ENCODE results near the gene CNIH3.
"Not testable (repeated sequence)": the region's sequence is repeated elsewhere in the genome, so short reads cannot be mapped to it uniquely, and the experiment has no call there.

The CNIH3 gene

DNA sequence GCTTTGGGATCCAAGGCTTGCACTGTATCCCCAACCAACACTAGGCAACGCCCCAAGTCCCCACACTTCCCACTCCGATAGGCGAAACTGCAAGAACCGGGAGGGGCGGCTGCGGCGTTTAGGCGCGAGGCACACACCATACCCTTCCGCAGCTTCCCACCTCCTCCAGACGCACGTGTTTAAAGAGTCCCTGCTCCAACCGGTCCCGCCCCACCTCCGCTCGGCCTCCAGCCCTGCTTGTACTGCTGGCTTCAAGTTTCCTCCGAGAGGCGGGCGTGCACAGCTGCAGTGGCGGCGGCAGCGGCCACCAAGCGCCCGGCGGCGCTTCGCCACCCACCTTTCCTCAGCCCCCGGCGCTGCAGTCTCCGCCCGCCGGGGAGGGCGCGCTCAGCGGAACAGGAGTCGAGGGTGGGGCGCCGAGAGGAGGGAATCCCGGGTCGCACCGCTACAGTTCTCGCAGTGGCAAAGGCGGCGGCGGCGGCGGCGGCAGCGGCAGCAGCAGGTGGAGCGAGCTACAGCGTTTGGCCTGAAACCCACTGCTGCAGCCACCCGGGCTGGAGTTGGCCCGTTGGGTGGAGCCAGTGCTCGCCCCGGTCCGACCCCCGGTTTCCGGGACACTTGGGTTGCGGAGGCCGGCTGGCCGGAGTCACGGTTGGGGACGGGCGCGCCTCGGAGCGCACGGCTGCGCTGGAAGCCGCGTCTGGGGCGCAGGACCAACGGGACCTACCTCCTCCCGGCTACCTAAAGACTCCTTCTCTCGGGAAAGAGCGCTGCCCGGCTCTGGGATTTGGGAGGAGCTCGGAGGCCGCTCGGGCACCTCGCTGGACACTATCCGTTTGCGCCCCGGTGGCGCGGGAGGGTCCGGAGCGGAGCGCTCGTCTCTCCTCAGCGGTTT lies at the start of gene CNIH3:
Gene CNIH3, plus strand, starts transcription at position 457 of the 895 bp plus-strand sequence. CDS start 858 bp downstream, outside the sequence.
- DNase-seq, result no peak

DNA sequence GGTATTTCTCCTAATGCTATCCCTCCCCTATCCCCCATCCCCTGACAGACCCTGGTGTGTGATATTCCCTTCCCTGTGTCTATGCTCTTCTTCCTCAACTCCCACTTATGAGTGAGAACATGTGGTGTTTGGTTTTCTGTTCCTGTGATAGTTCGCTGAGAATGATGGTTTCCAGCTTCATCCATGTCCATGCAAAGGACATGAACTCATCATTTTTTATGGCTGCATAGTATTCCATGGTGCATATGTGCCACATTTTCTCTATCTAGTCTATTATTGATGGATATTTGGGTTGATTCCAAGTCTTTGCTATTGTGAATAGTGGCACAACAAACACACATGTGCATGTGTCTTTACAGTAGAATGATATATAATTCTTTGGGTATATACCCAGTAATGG lies 49.6 kb upstream of the CNIH3 start:
- DNase-seq, result not testable (repeated sequence)

GRCh38 chr1:224569276-224569675 lies 46.8 kb upstream of the CNIH3 start:
- DNase-seq, result no peak

DNA sequence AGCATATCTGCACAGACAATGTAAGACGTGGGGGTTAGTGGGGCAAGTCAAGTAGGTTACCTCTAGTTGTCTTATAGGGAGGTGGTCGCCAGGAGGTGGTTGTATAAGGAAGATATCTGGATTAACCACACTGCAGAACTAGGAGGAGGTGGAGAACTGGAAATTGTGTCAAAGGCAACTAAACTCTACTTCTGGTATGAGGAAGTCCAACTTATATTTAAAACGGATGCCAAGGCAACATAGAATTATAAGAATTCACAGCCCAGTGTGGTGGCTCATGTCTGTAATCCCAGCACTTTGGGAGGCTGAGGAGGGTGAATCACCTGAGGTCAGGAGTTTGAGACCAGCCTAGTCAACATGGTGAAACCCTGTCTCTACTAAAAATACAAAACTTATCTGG lies 44.1 kb upstream of the CNIH3 start:
- DNase-seq, result not testable (repeated sequence)

- DNase-seq, result no peak
These were observed 36.6 kb upstream of the CNIH3 start for GRCh38 chr1:224579526-224579925.

DNA sequence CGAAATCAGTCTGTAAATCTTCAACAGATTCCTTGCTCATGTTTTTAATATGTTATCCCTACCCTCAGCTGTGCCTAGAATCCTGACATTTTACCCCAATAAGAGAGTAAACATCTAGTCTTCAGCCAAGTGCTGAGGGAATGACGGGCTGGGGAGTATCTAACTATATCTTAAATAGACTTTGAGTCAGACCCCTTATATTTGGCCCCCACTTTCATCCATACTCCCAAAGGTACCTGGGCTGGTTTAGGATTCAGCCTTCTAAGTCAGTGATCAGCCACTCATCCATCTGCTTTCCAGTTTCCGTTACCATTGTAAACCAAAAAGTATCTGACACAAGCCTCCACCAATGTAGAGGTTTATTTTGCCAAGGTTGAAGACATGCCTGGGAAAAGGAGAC lies 36.1 kb upstream of the CNIH3 start:
- DNase-seq, result no peak

DNA sequence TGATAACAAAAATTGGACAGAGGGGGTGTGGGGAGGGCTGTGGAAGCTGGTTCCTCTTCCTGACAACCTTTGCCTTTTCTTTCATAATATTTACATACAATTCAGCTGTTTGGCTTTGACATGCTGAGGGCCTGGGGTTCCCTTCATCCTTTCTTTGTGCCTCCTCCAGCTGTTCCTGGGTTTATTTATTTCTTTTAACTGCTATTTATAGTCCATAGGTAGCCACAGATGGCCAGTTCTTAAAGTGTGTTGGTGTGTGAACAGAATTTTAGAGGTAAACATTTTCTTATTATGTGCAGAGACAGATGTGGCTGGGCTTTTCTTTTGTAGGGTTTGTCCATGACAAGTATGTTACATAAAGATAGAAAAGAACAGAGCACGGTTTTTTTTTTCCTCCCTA lies 34.1 kb upstream of the CNIH3 start:
- DNase-seq, result no peak

DNA sequence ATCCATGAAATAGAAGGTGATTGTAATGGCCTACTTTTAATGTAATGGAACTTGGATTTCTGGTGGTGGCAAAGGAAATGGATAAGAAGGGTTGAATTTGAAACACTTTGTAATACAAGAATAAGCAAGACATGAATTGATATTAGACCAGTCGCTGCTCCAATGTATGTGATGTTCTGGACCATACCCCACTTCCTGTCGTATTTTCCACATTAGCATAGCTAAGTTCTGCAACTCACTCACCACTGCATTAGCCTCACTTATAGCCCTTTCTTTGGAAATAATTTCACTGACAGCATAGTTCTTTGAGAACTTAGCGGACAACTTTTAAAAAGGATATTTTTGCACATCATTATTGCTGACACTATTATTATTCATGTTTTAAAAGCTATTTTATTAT lies 32.3 kb upstream of the CNIH3 start:
- no peak for DNase-seq

DNA sequence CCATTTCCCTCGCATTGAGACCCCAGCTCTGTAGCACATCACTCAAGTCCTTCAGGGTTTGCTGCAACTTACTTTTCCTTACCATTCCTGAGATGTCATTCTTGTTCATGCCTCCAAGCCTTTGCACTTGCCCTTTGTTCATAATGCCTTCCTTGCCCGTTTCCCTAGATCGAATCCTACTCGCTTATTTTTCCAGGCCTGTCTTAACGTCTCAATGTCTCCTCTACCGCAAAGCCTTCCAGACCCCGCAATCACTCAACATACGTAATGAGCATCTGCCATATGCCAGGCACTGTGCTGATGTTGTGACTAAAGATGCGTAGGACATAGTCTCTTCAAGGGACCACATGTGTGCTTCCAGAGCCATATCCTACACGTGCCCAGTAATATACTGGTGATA lies 31.1 kb upstream of the CNIH3 start:
- no peak for DNase-seq

DNA sequence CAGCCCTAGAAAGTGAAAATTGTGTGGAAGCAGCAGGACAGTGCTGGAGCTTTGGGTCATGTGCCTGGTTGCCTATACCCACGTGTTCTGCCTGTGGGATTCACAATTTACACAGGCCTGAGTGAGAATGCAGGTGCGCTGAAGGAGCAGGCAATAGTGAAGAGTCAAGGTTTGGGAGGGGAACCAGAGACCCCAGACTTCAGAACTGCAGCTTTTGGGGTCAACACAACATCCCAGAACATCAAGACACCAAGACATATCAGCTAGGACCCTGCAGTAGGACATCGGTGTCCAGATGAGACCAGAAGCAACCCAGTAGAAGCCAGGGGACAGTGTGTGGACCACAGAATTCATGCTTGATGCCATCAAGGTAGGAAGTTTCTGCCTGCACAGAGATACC lies 29.1 kb upstream of the CNIH3 start:
- no peak for DNase-seq

DNA sequence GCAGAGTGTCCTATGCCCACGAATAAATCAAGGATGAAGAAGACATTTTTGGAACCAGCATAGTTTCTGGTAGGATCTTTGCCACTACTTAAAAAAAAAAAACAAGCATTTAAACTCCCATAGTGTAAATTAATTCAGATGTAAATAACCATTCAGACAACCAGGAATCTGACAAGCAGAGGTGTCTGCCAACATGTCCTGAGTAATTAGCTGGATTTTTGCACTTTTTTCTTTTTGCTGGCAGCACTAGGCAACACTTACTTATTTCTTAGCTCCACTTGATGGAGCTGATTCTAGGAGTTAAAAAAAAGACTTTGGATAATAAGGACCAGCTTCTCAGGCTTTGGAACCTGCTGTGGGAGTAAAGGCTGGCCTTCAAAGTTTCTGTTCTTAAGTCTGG lies 27.6 kb upstream of the CNIH3 start:
- DNase-seq, result no peak

DNA sequence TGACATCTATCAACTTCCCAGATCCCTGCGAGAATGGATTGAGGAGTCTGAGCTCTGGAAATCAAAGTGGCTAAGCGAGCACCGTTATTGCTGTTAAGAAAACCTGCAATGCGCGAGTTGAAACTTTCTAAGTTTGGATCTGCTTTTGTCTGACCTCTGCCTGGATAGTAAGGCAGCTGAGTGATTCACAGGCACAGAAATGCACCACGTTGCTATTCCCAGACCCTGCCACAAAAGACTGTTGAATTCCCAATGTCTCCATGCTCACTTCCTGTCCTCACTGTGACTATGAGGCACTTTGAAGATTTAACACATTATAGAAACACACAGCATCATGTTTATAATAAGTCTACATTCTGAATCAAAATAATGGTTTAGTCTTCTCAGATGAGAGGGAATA lies 27.1 kb upstream of the CNIH3 start:
- DNase-seq, result no peak

- no peak for DNase-seq
These were observed 24.8 kb upstream of the CNIH3 start for GRCh38 chr1:224591326-224591725.

- no peak for DNase-seq
These were observed 23.2 kb upstream of the CNIH3 start for GRCh38 chr1:224592636-224593582.

GRCh38 chr1:224594360-224594759 lies 21.8 kb upstream of the CNIH3 start:
- no peak for DNase-seq

- no peak for DNase-seq
These were observed 21.3 kb upstream of the CNIH3 start for GRCh38 chr1:224594851-224595250.

DNA sequence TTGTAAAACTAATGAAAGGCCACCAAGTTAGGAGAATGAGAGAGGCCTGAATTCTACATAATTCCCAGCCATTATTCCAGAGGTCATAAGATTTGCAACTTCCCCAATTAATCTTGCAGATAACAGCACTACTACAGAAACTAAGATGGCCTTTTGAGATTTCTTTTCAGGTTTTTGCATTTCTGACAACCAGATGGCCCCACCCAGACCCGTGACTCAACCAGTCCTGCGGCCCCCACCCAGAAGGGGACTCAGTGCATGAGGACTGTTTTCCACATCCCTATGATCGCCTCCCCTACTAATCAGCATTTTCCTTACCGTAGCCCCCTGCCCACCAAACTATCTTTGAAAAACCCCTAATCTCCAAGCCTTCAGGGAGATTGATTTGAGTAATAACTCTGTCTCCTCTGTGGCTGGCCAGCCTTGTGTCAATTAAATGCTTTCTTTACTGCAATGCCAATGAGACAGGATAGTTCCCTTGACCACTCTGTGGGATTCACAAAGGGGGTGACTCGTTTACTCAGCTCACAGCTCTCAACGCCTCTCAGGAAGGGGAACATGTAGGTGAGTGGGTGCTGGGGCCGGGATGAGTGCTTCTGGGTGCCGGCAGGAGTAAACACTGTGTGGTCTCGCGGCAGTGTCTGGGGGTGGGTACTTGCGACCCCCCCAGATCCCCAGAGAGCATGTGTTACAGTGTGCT lies 10.5 kb upstream of the CNIH3 start:
- DNase-seq, result no peak

DNA sequence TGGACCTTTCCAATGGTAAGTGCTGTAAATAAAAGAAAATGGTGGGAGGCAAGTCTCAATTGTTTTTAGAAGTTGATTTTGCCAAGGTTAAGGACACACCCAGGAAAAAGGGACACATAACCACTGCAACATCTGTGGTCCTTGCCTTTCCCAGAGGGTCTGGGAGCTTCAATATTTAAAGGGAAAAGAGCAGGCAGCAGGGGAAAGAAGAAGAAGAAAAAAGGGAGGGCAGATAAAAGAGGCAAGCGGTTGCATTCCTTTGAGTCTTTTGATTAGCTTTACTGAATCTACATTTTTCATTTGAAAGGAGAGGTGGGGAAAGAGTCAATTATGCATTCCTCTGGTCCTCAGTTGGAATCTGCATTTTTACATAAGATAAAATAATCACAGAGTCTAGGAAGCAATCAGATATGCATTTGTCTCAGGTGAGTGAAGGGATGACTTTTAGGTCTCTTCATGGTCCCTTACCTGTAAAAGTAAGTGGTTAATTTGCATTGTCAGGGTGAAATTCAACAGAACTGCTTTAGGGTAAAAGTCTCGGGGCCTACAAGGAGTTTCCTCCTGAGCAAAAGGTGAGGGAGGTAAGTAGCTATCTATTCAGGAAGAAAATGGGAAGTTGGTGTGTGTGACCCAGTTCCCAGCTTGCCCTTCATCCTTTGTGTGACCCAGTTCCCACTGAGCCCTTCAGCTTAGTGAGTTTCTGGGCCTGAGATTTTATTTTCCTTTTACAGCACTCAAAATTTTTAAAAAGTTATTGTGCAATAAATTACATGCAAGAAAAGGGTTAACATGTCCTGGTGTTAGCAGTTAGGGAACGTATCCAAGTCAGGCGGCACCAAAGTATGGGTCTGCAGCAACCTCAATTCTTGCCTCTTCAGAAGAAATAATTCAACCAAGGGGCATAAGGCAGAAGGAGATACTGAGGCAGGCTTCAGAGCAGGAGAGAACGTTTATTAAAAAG lies 8.6 kb upstream of the CNIH3 start:
- no peak for DNase-seq

- DNase-seq, result no peak
These were observed 6.8 kb upstream of the CNIH3 start for GRCh38 chr1:224609333-224609732.

DNA sequence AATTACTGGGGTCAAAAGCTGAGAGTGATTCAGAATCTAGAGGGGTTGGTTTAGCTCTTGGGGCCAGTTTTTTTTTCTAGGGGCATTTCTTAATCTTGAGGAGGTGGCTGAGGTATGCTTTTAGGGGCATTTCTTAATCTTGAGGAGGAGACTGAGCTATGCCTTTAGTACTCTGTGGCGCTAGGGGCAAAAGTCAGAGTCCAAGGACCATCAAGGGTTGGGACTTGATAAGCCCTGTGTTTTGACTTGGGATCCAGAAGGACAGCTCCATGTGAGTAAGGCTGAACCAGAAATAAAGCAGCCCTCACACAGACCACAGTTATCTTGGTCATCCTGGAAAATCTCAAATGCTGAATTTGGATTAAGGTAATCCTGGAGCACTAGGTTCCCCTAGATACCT lies 3.9 kb upstream of the CNIH3 start:
- DNase-seq, result no peak

DNA sequence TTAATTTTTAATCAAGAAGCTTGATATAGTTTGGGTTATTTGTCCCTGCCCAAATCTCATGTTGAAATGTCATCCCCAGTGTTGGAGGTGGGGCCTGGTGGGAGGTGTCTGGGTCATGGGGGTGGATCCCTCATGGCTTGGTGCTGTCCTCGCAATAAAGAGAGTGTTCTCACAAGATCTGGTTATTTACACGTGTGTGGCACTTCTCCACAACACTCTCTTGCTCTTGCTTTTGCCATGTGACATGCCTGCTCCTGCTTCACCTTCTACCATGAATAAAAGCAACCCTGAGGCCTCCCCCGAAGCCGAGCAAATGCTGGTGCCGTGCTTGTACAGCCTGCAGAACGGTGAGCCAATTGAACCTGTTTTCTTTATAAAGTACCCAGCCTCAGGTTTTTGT lies 2.6 kb upstream of the CNIH3 start:
- DNase-seq, result no peak

Data from SIG-M5 (cell line).